IMR-90 (cell line): ENCODE data around the gene NTM. TPM values are rescaled to one million over a fixed set of nuclear protein-coding genes. Genes with fewer than 3 reads are reported as not detected.

ENCODE experiments used
- ATAC-seq: fragments of 200-7000 bp; cut with Tn5 transposase; 2 replicates; pipeline ENCODE4 v1.9.1; 2020; ENCODE audit warnings: low read depth, mild to moderate bottlenecking, moderate library complexity
- BruUV-seq: library from RNA; stranded (reverse); fragments of 400-500 nt; replicated peaks from 2 replicates; lab custom pipeline; 2021; lab: Mats Ljungman, UMichigan
- CTCF ChIA-PET: fragments of 300-600 bp; formaldehyde crosslinking; extraction: SDS; loops from one replicate; lab custom pipeline; 2021; ENCODE audit warnings: antibody characterized with exemption; lab: Yijun Ruan, JAX
- POLR2A ChIA-PET: fragments of 300-600 bp; sonication (Branson Sonifier 250); formaldehyde crosslinking; loops from one replicate; lab custom pipeline; 2022; ENCODE audit warnings: antibody characterized with exemption; ENCODE audit not compliant: unreplicated experiment; lab: Charles Lee
- DNase-seq: peaks from one replicate; pipeline ENCODE4 v3.0.0; 2013
- H2AFZ ChIP-seq: replicated peaks from 2 replicates; pipeline ENCODE3; 2013; ENCODE audit warnings: low read length, mild to moderate bottlenecking; ENCODE audit not compliant: poor library complexity
- H2AK5ac ChIP-seq: 2 replicates; pipeline ENCODE4 v1.6.1; 2013; ENCODE audit warnings: low read depth, low read length, inconsistent platforms
- H2AK9ac ChIP-seq: replicated peaks from 2 replicates; pipeline ENCODE3; 2013; ENCODE audit warnings: mild to moderate bottlenecking, low read depth, low read length, moderate library complexity; ENCODE audit not compliant: poor library complexity
- H2BK120ac ChIP-seq: 2 replicates; pipeline ENCODE4 v1.6.1; 2013; ENCODE audit warnings: low read depth, low read length, inconsistent platforms
- H2BK15ac ChIP-seq: 3 replicates; pipeline ENCODE4 v1.6.1; 2013; ENCODE audit warnings: low read depth, low read length, inconsistent platforms
- H2BK20ac ChIP-seq: 2 replicates; pipeline ENCODE4 v1.6.1; 2013; ENCODE audit warnings: low read depth, mild to moderate bottlenecking, inconsistent platforms, low read length, moderate library complexity
- H2BK5ac ChIP-seq: 2 replicates; pipeline ENCODE4 v1.6.1; 2013; ENCODE audit warnings: mild to moderate bottlenecking, low read depth, low read length, inconsistent platforms; ENCODE audit not compliant: poor library complexity, severe bottlenecking
- H3K14ac ChIP-seq: replicated peaks from 2 replicates; pipeline ENCODE4 v1.6.1; 2013; ENCODE audit warnings: low read depth, low read length, inconsistent platforms
- H3K18ac ChIP-seq: 2 replicates; pipeline ENCODE4 v1.6.1; 2013; ENCODE audit warnings: low read depth, low read length, control low read depth
- H3K23ac ChIP-seq: 2 replicates; pipeline ENCODE4 v1.6.1; 2013; ENCODE audit warnings: low read depth, low read length, inconsistent platforms
- H3K27ac ChIP-seq: 2 replicates; pipeline ENCODE4 v1.5.1; 2013; ENCODE audit warnings: mild to moderate bottlenecking, control low read depth, low read length; ENCODE audit not compliant: insufficient read depth
- H3K27me3 ChIP-seq: 2 replicates; pipeline ENCODE4 v1.6.1; 2013; ENCODE audit warnings: low read length; ENCODE audit not compliant: control insufficient read depth, insufficient read depth
- H3K36me3 ChIP-seq: 2 replicates; pipeline ENCODE4 v1.6.1; 2013; ENCODE audit warnings: low read length, mixed read lengths; ENCODE audit not compliant: control insufficient read depth, insufficient read depth
- H3K4ac ChIP-seq: 2 replicates; pipeline ENCODE4 v1.6.1; 2013; ENCODE audit warnings: low read depth, low read length, inconsistent platforms
- H3K4me1 ChIP-seq: 2 replicates; pipeline ENCODE4 v1.6.1; 2013; ENCODE audit warnings: low read length, mixed read lengths; ENCODE audit not compliant: control insufficient read depth, insufficient read depth
- H3K4me2 ChIP-seq: 2 replicates; pipeline ENCODE4 v1.6.1; 2013; ENCODE audit warnings: low read depth, mild to moderate bottlenecking, control low read depth, low read length, moderate library complexity
- H3K4me3 ChIP-seq: 2 replicates; pipeline ENCODE4 v1.5.1; 2013; ENCODE audit warnings: low read depth, mild to moderate bottlenecking, control low read depth, low read length, moderate library complexity; ENCODE audit not compliant: insufficient read depth
- H3K56ac ChIP-seq: 2 replicates; pipeline ENCODE4 v1.6.1; 2013; ENCODE audit warnings: low read length, inconsistent platforms; ENCODE audit not compliant: insufficient read depth; ENCODE audit errors: extremely low read depth
- H3K79me1 ChIP-seq, 2 experiments: 2 replicates each; pipeline ENCODE4 v1.6.1; 2013; ENCODE audit warnings: low read length in 2 of 2, inconsistent platforms in 1 of 2, low read depth in 1 of 2
- H3K9ac ChIP-seq: 2 replicates; pipeline ENCODE4 v1.6.1; 2013; ENCODE audit warnings: low read depth, low read length, control low read depth
- H3K9me1 ChIP-seq: 2 replicates; pipeline ENCODE4 v1.6.1; 2013; ENCODE audit warnings: low read length, inconsistent platforms; ENCODE audit not compliant: insufficient read depth
- H3K9me3 ChIP-seq: 2 replicates; pipeline ENCODE4 v1.6.1; 2013; ENCODE audit warnings: low read length; ENCODE audit not compliant: control insufficient read depth, insufficient read depth
- H4K20me1 ChIP-seq: 2 replicates; pipeline ENCODE4 v1.6.1; 2013; ENCODE audit warnings: low read length, inconsistent platforms; ENCODE audit not compliant: insufficient read depth
- H4K5ac ChIP-seq: 2 replicates; pipeline ENCODE4 v1.6.1; 2013; ENCODE audit warnings: mild to moderate bottlenecking, low read depth, low read length, control low read depth
- H4K8ac ChIP-seq, 2 experiments: 2 replicates each; pipeline ENCODE4 v1.6.1; 2013; ENCODE audit warnings: low read depth in 2 of 2, low read length in 2 of 2, control low read depth in 1 of 2, inconsistent platforms in 1 of 2
- H4K91ac ChIP-seq: 2 replicates; pipeline ENCODE4 v1.6.1; 2013; ENCODE audit warnings: low read depth, low read length, inconsistent platforms; ENCODE audit not compliant: insufficient read depth
- BHLHE40 ChIP-seq: fragments of 150-350 bp; IDR thresholded peaks from 2 replicates; pipeline ENCODE4 v1.6.1; 2016; ENCODE audit warnings: mild to moderate bottlenecking, low read depth, low read length
- CEBPB ChIP-seq: IDR thresholded peaks from 2 replicates; pipeline ENCODE4 v1.6.1; 2012; ENCODE audit warnings: low read depth, low read length, improper control_type of control experiment
- CHD1 ChIP-seq: IDR thresholded peaks from 2 replicates; pipeline ENCODE4 v1.6.1; 2012; ENCODE audit warnings: low read depth, low read length, improper control_type of control experiment
- CTCF ChIP-seq: conservative IDR thresholded peaks from 2 replicates; pipeline ENCODE4 v1.5.1; 2012; ENCODE audit warnings: mild to moderate bottlenecking, low read depth, low read length, improper control_type of control experiment
- ELK1 ChIP-seq: fragments of 150-350 bp; IDR thresholded peaks from 2 replicates; pipeline ENCODE4 v1.6.1; 2016; ENCODE audit warnings: low read depth, mild to moderate bottlenecking, low read length, moderate library complexity, borderline replicate concordance
- FOS ChIP-seq: fragments of 150-350 bp; IDR thresholded peaks from 2 replicates; pipeline ENCODE4 v1.6.1; 2016; ENCODE audit warnings: low read depth, low read length
- MAFK ChIP-seq: IDR thresholded peaks from 2 replicates; pipeline ENCODE4 v1.6.1; 2012; ENCODE audit warnings: low read depth, low read length, improper control_type of control experiment
- MAZ ChIP-seq: IDR thresholded peaks from 2 replicates; pipeline ENCODE4 v1.6.1; 2012; ENCODE audit warnings: low read depth, mild to moderate bottlenecking, low read length, improper control_type of control experiment, moderate library complexity, borderline replicate concordance
- MXI1 ChIP-seq: IDR thresholded peaks from 2 replicates; pipeline ENCODE4 v1.6.1; 2012; ENCODE audit warnings: low read depth, mild to moderate bottlenecking, low read length, moderate library complexity, borderline replicate concordance
- NFE2L2 ChIP-seq: fragments of 150-350 bp; IDR thresholded peaks from 2 replicates; pipeline ENCODE4 v1.6.1; 2016; ENCODE audit warnings: low read depth, mild to moderate bottlenecking, low read length
- POLR2A ChIP-seq: IDR thresholded peaks from 2 replicates; pipeline ENCODE4 v1.6.1; 2012; ENCODE audit warnings: mild to moderate bottlenecking, low read depth, low read length
- RAD21 ChIP-seq: IDR thresholded peaks from 2 replicates; pipeline ENCODE4 v1.6.1; 2012; ENCODE audit warnings: low read length, improper control_type of control experiment
- RCOR1 ChIP-seq: IDR thresholded peaks from 2 replicates; pipeline ENCODE4 v1.6.1; 2012; ENCODE audit warnings: mild to moderate bottlenecking, low read length, improper control_type of control experiment; ENCODE audit not compliant: insufficient replicate concordance
- RFX5 ChIP-seq: IDR thresholded peaks from 2 replicates; pipeline ENCODE4 v1.8.0; 2012; ENCODE audit warnings: low read depth, mild to moderate bottlenecking, low read length, moderate library complexity
- SMC3 ChIP-seq: fragments of 150-350 bp; IDR thresholded peaks from 2 replicates; pipeline ENCODE4 v1.6.1; 2016; ENCODE audit warnings: low read depth, mild to moderate bottlenecking, antibody characterized with exemption, low read length, moderate library complexity
- USF2 ChIP-seq: fragments of 150-350 bp; IDR thresholded peaks from 2 replicates; pipeline ENCODE4 v1.6.1; 2017; ENCODE audit warnings: mild to moderate bottlenecking, antibody characterized with exemption, low read length, low read depth
- WGBS, 2 experiments: methylation state at CpG; one replicate each; pipeline versions ENCODE4 v1.1.5 to v1.1.7; 2013; ENCODE audit warnings: missing lambda C conversion rate in 2 of 2; ENCODE audit not compliant: insufficient read length in 1 of 2; ENCODE audit errors: extremely low coverage in 2 of 2; 5-methylcytosine and 5-hydroxymethylcytosine counted together
- dilution Hi-C: fragments of 300-500 bp; cut with HindIII; formaldehyde crosslinking; loops from one replicate; pipeline ENCODE4 v1.14.3; 2018; ENCODE audit warnings: low sequenced_read_pairs; ENCODE audit not compliant: unreplicated experiment
- in situ Hi-C: fragments of 300-500 bp; cut with MboI; formaldehyde crosslinking; loops from 3 replicates; pipeline ENCODE4 v1.14.3; 2019; ENCODE audit warnings: low sequenced_read_pairs, inconsistent platforms, mixed read lengths
- intact Hi-C: fragments of 100-400 bp; cut with micrococcal nuclease; formaldehyde crosslinking; loops from 2 replicates; pipeline ENCODE4 v1.10.0; 2022
- polyA plus RNA-seq, 3 experiments: library from polyadenylated mRNA; depleted of rRNA; stranded (reverse); fragments of >200 nt; gene quantifications; 2 replicates each; pipeline ENCODE4 v1.2.3, GENCODE V29; 2012; ENCODE audit warnings: low replicate concordance in 1 of 3
- total RNA-seq: library from RNA; depleted of rRNA; stranded (reverse); fragments of >200 nt; gene quantifications from 2 replicates; pipeline ENCODE4 v1.2.3, GENCODE V29; 2012

The NTM gene
- total and polyA plus RNA-seq, 2 of the 4 experiments (the other 2 are of a cell fraction): 19.5 to 25.5 TPM

GRCh38 chr11:132037467-132037862 lies 667.0 kb downstream of the NTM start:
- Histone ChIP-seq H2AK5ac (no peak overlapping the region), H3K56ac (no peak overlapping the region), H4K20me1 (no peaks in the 10 kb centered on the region), H4K91ac (0 out of 2 replicates have a peak overlapping the region, but pooled peaks have one; percentile 3), H3K9ac (no peak overlapping the region), H3K4me3 (no peak overlapping the region), H3K18ac (0 out of 2 replicates have a peak overlapping the region, but pooled peaks have one; percentile 29), H3K79me1 (peaks cover 12 to 62% of the 10 kb centered on the region in 2 experiments; a peak in 3 of 4 replicates), H4K8ac (peak overlapping the region in 1 of 2 experiments; percentile 12; a peak in 2 of 4 replicates), H3K4me2 (no peak overlapping the region), H2BK20ac (peak overlapping the region; percentile 42; the same call in 1 of the 2 replicates), H2BK120ac (peak overlapping the region; percentile 7; the same call in 1 of the 2 replicates), H3K4me1 (peaks cover 20% of the 10 kb centered on the region), H3K4ac (peak overlapping the region; percentile 39), H2BK5ac (no peak overlapping the region), H4K5ac (peak overlapping the region; percentile 6; the same call in 1 of the 2 replicates), H3K27ac (no peak overlapping the region), H3K36me3 (no peaks in the 10 kb centered on the region), H3K14ac (0 out of 2 replicates have a peak overlapping the region, but pooled peaks have one; percentile 11), H2BK15ac (no peak overlapping the region), H3K9me1 (peaks cover 19% of the 10 kb centered on the region), H2AK9ac (no peak overlapping the region), H3K23ac (no peak overlapping the region), H3K27me3 (no peaks in the 10 kb centered on the region), H3K9me3 (no peaks in the 10 kb centered on the region), H2AFZ (no peak overlapping the region)
- ChIA-PET POLR2A (no interaction called here), CTCF (interaction anchor here (1.0 kb wide), 1 partner anchor 89 kb away, joined by 4 read pairs; no protein-coding TSS in a partner anchor)
- no peak for DNase-seq
- intact Hi-C loops (no loop called here), in situ Hi-C loops (no loop called here), dilution Hi-C loops (no loop called here)
- no TSS peak for BruUV-seq
- WGBS, 2 experiments: 100% methylated on average over 2 of the region's 3 CpGs; no CpG with 5 or more reads in 1 of the 2 experiments
- TF ChIP-seq NFE2L2 (no peak), RFX5 (no peak), MAZ (no peak), POLR2A (no peak), MAFK (no peak), MXI1 (no peak), FOS (no peak), RCOR1 (no peak), BHLHE40 (no peak), SMC3 (no peak), RAD21 (no peak), CHD1 (no peak), ELK1 (no peak), CEBPB (no peak), USF2 (no peak), CTCF (no peak)
- no peak for ATAC-seq
